ENCODE measurements around the gene WNT8B.

Gene WNT8B

GRCh38 chr10:100519311-100520051 lies 56.7 kb downstream of the WNT8B start, which contains the start of gene SEC31B:
TSS of gene SEC31B (minus strand) at chr10:100519861. CDS start at chr10:100516952, 2,909 bp downstream.
- no peak for DNase-seq

- no peak for DNase-seq
Measured at GRCh38 chr10:100520811-100521210, 58.0 kb downstream of the WNT8B start.

- DNase-seq: no peak
Measured at GRCh38 chr10:100522107-100522801, 59.4 kb downstream of the WNT8B start.

- DNase-seq: no peak
Measured at GRCh38 chr10:100522945-100523344, 60.1 kb downstream of the WNT8B start.

- DNase-seq: no peak
Measured at GRCh38 chr10:100524206-100524605, 61.4 kb downstream of the WNT8B start.

- DNase-seq: no peak
Measured at GRCh38 chr10:100524638-100525037, 61.8 kb downstream of the WNT8B start.

GRCh38 chr10:100528123-100528886 lies 65.5 kb downstream of the WNT8B start:
- no peak for DNase-seq

GRCh38 chr10:100528921-100529474 lies 66.2 kb downstream of the WNT8B start:
- no peak for DNase-seq

GRCh38 chr10:100529475-100530298 lies 66.9 kb downstream of the WNT8B start, which contains the start of gene NDUFB8:
TSS of gene NDUFB8 (minus strand) at chr10:100529871. CDS start at chr10:100529851, 20 bp downstream.
- peak; percentile 82 to 84 for DNase-seq

GRCh38 chr10:100531761-100532160 lies 69.0 kb downstream of the WNT8B start:
- no peak for DNase-seq

All from stimulated activated CD4-positive, alpha-beta T cell treated with anti-CD3 and anti-CD28 coated beads, Interleukin-4, amount 100 ng/mL, for 4 hours (primary cell).